Activated CD4-positive, alpha-beta T cell treated with anti-CD3 and anti-CD28 coated beads for 4 hours (primary cell): ENCODE measurements around the gene CMTM4.

ENCODE experiments used
- DNase-seq, 2 donors: peaks; one replicate each; pipeline ENCODE4 v3.0.0-alpha.2; 2020

The CMTM4 gene

GRCh38 chr16:66696669-66697630 is at the start of gene CMTM4:
TSS of gene CMTM4 (minus strand) at chr16:66696743. CDS start at chr16:66696525, 218 bp downstream.
- DNase-seq: peak; percentile 70 to 76

GRCh38 chr16:66746048-66746447 is 49.5 kb upstream of the CMTM4 start:
- no peak for DNase-seq

GRCh38 chr16:66741950-66742808 is 45.6 kb upstream of the CMTM4 start:
- no peak for DNase-seq

DNA sequence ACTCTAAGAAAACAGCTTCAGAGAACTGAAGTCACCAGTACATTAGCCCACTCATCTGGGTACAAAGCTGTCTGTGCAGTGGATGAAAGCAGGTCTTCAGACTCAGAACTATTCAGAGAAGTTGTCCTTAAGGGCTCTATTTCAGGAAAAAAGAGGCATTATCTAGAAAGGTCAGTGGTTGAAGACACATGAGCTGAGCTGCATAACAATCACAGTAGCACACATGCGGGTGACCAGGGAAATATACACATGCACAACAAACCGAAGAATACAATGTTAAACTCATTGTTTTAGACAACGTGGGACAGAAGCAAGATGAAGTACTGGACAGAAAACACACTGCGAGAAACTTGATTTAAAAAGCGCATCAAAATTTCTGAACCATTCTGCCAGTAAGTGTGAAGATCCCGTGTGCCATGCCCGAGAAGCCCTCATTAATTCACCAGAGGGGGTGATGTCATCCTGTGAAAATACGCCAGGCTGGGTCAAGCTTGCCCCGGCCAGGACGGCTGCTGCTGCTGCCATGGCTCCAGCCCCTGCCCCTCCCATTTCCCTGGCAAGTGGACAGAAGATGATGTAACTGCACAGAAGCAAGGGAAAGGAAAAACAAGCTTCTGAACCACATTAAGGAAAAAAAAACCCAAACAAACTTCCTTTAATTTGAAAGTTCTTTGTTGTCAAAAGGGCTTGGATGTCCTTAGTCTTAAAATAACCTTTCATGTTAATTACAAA is 44.8 kb upstream of the CMTM4 start:
- DNase-seq: no peak

- no peak for DNase-seq
Observed at GRCh38 chr16:66740533-66740932, 44.0 kb upstream of the CMTM4 start.

GRCh38 chr16:66740010-66740409 is 43.5 kb upstream of the CMTM4 start:
- DNase-seq: peak; percentile 12 to 28

DNA sequence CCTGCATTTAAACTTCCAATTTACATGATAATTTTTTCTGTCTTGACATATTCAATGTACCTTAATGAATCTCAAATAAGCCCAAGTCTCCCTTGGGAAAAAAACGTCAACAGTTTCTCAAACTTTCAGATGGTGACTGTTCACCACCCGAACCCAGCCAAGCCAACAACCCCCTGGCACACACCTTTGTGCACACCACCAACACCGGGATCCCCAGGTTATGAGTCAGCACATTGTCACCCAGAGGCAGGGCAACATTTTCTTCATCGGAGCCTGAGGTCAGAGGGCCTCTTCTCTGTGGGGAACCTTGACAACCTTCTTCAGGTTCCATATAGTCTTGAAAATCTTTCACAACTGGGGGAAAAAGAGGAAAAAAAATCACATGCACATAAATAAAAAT is 39.3 kb upstream of the CMTM4 start:
- no peak for DNase-seq

DNA sequence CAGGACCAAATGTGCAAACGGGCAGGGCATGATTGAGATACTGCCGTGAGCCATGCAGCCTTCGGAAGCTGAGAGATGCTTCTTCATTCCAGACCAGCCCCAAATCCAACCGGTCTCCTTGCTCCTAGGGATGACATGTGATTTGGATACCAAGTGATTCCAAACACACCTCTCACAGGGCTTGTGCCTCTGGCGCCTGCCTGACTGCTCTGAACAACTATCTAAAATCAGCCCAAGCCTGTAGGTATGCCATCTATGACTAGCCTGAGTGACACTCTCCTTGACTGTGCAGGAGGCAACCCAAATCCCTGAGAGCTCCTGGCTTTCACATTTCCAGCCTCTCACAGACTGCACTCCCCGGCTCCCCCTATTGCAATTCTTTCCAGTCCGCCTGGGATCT is 34.6 kb upstream of the CMTM4 start:
- no peak for DNase-seq

GRCh38 chr16:66728804-66729203 is 32.3 kb upstream of the CMTM4 start:
- no peak for DNase-seq

DNA sequence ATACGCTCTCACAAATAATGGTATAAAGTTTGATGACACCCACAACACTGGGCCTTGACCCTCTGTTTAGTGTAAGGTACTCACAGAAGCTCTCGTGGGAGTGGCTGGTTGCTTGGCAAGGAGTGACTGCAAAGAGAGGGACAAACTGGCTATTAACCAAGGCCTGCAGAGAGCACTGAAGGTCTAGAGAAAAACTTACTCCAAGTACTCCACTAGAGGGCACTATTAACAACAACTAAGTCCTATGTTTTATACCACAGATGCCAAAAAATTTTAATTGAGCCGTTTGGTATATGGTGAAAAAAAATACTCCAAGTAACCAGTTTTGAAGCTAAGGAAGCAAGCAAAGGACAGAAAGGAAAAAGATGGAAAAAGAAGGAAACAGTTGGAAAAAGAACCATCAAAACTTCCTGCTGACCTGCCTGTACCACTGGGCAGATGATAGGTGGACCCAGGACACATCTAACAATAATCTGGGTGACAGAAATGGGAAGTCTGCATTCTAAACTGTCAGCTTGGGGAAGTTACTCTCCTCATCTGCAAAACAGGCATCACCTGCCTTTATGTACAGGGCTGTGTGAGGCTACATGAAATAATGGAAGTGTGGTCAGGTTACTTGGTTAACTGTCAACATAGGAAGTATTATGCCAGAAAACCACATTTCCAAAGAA is 31.7 kb upstream of the CMTM4 start:
- DNase-seq: no peak

DNA sequence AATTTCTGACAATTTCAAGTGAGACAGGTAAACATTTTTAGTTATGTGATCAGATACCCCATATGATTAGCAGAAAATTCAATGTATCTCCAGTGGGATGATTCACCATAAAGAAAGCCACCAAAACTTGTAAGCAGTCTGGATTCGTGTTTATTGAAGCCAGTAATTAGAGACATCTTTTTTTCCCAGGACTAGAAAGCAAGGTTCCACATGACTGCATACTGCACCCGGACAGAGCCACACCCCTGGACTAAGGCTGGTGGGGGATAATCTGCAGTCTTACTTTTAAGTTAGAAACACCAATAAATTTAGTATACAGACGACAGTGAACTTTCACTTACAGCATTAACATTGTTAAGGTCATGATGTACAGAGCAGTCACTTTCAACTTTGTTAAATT is 24.2 kb upstream of the CMTM4 start:
- DNase-seq: no peak

DNA sequence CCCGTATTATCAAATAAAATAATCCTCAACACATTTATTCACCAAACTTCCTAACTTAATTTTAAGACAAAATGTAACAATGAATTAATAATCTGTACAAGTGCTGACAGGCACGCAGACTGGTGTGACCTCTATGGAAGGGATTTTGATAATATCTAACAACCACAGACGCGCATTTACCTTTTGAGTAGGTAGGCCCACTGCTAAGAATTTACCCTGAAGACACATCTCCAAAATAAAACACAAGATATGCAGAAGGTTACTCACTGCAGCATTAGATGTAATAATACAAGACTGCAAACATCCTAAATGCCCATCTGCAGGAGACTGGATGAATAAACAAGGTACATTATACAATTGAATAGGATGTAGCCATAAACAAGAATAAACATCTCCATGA is 22.7 kb upstream of the CMTM4 start:
- DNase-seq: no peak

DNA sequence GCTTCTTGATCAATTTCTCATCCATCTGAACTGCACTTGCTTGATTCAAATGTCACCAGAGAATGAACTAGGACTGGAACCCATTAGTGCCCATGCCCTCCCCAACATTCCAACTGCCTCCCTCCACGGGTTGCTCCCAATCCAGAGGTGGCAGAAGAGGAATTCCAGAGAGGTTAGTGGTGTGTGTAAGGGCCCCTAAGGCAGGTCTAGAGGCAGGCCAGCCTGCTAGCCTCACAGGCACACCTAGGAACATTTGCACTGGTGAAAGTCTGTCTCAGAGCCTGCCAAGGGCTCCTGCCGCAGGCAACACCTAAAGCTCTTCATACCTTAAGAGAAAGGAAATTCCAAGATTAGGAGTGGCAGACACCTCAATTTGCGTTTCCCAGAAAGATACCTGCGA is 21.2 kb upstream of the CMTM4 start:
- DNase-seq: no peak

GRCh38 chr16:66717112-66717675 is 20.7 kb upstream of the CMTM4 start:
- DNase-seq: no peak

GRCh38 chr16:66714654-66715307 is 18.2 kb upstream of the CMTM4 start:
- no peak for DNase-seq

GRCh38 chr16:66714062-66714461 is 17.5 kb upstream of the CMTM4 start:
- DNase-seq: no peak

GRCh38 chr16:66713076-66713475 is 16.5 kb upstream of the CMTM4 start:
- DNase-seq: no peak

DNA sequence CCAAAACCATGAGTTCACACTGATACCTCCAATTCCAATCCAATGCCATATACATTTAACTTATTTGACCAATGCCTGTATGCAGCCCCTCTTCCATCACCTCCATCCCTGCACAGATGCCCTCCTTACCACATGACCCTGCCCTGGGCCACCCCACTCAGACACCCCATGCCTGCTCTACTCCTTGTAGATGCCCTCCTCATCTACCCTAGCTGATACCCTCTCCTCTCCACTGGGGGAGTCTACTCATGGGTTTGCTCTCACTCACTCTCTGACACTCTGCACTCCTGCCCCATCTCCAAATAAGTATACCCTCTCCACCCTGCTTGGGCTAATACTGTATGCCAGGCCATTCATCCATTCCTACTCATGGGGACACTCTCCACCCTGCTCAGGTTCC is 16.0 kb upstream of the CMTM4 start:
- DNase-seq: no peak

- no peak for DNase-seq
Observed at GRCh38 chr16:66711581-66711980, 15.0 kb upstream of the CMTM4 start.

GRCh38 chr16:66706506-66706880 is 9.9 kb upstream of the CMTM4 start:
- no peak for DNase-seq

GRCh38 chr16:66705790-66706505 is 9.4 kb upstream of the CMTM4 start:
- DNase-seq: no peak
